NCI-H2029 (cell line): ENCODE measurements around the gene CEP131.

Experiments used
- DNase-seq: peaks from one replicate; lab custom pipeline; 2025; lab: John Stamatoyannopoulos, UW

The CEP131 gene

DNA sequence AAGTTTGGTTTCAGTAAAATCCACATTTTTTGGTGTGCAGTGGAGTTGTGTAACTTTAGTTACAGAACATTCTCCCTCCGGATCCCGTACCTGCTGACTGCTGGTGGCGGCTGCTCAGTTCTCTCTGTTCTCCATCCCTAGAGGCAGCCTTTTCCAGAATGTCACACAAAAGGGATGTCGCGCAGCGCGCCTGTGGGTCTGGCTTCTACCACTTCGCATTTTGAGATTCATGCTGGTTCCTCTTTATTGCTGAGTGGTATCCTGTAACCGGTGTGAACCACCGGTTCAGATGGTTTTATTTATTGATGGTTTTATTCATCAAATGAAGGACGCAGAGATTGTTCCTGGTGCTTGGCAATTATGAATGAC is 981 bp upstream of the CEP131 start:
- DNase-seq = no peak

DNA sequence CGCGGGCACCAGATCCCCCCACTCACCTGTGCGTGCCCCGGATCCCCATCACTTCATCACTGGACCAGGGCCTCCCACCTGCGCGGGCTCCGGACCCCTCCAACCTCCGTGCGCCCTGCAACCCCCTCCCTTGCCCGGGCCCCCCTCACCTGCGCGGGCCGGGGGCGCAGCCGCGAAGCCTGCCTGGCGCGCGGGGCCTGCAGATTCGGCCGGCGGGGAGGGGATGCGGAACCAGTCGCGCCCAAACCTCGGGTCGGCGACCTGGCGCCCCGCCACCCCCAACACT is 202 bp downstream of the CEP131 start:
- no peak for DNase-seq

DNA sequence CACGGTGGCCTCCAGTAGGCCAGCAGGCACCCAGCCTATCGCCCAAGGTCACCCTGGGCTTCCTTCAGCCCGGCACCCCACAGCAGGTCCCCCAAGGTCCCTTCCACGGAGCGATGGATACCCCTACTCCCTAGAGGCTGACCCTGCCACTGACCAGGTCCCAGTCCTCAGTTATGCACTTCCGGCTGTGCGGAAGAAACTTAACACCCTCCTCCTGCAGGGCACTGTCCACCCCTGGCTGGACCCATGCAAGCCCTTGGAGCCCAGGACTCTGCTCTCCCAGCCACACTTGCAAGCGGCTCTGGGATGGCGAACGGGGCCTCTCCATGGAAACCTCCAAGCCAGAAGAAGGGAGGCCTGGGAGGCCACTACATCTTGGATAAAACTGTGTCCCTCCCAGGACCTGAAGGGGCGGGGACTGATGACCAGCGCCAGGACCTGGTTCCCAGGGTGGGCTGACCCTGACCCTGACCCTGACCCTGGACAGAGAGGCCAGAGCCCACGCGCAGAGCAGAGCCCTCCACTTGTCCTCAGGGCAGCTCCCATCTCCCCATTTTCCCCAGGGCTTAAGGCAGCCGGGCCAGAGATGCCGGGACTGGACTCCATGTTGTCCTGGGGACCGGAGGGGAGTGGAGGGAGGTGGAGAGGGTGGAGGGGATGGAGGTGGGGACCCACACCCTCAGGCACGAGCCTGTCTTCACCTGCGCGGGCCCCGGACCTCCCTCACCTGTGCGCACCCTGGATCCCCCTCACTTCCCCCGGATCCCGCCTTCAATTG is 734 bp downstream of the CEP131 start:
- DNase-seq = no peak

DNA sequence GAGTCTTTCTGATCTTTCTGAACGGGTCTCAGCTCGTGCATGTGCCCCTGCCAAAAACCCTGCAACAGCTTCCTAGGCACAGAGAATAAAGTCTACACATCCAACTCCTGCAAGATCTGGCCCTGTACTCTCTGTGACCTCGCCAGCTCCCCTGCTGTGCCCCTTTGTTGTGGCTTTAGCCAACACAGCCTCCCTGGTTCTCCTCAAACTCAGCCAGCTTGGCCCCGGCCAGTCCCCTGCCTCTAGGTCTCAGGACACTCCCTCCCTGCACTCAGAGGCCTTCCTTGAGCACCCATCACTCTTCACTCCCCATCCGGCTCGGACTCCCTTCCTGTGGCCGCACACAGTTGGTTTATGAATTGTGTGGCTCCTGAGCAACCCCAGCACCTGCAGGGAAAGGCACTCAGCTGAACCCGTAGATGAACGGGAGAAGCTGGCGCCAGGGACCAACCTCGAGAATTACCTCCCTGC is 1.4 kb downstream of the CEP131 start:
- no peak for DNase-seq

DNA sequence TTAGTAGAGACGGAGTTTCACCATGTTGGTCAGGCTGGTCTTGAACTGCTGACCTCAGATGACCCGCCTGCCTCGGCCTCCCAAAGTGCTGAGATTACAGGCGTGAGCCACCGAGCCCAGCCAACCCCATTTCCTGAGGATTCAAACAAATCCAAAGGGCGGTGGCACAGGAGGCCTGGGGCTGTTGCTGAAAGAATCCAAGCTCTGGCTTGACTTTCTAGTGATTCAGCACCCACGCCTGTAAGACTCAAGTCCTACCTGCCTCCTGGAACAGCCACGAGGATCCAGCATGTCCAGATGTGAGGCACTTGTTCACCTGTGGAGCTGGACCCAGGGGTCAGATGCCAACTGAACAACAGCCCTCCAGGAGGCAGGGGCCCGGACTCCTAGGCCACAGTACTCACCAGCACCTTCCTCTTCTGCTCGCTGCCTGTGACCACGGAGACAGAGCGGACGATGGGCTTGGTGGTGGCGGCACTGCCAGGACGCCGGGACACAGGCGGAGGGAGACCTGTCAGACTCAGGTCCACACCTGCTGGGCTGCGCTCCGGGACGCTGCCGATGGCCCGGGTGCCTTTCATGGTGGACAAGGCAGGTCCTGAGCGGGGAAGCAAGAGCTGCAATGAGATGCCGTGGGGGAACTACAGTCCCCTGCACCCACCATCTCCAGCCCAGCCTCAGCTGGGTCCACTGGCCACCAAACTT is 3.1 kb downstream of the CEP131 start:
- DNase-seq = no peak

DNA sequence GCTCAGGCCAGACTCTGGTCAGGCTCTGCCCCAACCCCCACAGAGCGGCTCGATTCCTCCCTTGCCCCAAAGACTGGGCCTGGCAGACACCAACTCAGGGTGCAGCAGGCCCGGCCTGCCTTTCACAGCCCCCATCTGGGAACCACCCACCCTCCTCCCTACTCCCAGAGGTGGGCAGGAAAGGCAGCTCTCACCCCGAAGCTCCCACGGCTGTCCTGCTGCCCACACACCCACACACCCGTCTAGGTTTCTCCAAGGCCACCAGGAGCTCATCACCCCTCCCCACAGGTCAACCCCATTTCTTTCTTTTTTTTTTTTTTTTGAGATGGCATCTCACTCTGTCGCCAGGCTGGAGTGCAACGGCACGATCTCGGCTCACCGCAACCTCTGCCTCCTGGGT is 3.8 kb downstream of the CEP131 start:
- no peak for DNase-seq

DNA sequence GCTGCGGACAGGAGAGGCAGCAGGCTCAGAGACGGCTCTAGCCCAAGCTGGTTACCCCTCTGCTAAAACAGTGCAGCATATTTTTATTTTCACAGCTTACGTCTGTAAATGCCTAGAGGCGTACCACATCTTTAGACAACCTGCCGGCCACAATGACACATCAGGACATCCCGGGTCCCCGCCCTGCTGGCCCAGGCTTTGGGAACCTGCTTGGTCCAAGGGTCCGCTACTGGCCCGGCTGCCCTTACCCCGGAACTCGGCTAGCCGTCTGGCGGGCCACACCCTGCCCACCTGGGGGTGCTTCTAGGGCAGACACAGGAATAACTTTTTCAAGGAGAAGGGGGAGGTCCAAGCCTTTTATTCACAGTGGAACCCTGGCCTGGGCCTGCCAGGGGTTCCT is 4.3 kb downstream of the CEP131 start:
- DNase-seq = no peak

DNA sequence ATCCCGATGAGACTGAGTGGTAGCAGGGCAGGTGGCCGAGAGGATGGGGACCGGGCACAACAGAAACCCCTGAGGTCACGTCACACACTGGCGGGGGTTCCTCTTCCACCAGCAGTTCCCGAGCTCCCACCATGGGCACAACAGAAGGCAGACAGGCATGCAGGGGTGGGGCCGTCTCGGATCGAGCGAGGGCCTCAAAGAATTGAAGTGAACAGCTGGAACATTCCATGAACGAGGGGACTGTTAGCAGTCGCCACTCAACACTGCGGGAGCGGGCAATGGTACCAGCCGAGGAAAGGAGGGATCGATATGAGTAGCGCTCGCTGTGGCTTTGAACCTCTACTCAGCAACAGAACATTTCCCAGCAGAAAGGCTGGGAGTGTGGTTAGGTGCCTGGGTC is 5.3 kb downstream of the CEP131 start:
- DNase-seq = no peak

DNA sequence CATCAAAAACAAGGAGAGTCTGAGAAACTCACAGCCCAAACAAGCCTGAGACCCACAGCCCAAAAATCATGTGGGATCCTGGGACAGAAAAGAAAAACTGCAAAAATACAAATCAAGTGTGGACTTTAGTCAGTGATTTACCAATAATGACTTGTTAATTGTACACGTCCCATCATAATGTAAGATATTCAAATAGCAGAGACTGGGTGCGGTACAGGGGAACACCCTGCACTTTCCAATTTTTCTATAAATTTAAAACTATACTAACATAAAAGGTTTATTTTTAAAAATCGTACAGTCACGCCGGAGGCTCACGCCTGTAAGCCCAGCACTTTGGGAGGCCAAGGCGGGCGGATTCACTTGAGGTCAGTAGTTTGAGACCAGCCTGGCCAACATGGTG is 8.8 kb downstream of the CEP131 start:
- no peak for DNase-seq

DNA sequence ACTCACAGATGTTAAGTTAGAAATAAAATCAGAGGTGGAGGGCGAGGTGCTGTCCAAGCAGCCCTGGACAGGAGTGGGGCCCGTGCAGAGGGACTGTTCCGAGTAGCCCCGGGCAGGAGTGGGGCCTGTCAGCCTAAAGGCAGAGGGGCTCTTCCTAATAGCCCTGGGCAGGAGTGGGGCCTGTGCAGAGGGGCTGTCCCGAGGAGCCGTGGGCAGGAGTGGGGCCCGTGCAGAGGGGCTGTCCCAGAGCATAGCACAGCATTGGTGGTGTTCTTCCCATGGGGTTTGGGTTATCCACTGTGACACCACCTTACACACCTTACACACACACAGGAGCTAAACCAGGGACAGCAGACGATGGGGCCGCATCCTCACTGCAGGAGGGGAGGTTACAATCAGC is 10.4 kb downstream of the CEP131 start:
- no peak for DNase-seq

DNA sequence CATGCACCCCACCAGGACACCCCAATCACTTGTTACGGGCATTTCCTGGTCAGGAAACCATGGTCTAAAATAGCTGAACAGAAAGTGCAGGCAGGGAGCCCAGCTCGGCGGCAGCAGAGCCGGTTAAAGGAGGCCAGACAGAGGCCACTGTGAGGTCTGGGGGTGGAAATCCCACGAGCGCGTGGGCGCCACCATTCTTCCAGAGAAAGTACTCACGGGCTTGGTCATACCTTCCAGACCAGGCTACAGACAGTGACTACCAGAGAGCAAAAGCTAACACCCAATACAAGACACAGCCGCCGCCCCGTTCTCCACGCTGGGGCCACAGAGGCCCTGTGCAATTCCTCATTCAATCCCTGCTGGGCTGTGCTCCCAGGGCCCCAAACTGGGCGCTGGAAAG is 11.9 kb downstream of the CEP131 start:
- no peak for DNase-seq

DNA sequence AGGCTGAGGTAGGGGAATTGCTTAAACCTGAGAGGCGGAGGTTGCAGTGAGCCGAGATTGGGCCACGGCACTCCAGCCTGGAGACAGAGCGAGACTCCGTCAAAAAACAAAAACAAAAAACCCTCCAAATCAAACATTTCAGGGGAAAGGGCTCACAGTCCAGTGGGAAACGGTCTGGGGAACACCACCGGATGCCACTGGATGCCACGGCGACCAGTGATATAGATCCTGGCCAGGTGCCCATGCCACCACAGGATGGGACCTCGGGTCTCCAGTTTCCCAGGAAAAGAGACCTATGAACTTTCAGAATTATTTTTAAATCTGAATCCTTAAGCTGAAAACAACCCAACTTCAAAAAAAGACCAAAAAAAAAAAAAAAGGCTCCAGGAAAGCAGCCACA is 12.3 kb downstream of the CEP131 start:
- no peak for DNase-seq

DNA sequence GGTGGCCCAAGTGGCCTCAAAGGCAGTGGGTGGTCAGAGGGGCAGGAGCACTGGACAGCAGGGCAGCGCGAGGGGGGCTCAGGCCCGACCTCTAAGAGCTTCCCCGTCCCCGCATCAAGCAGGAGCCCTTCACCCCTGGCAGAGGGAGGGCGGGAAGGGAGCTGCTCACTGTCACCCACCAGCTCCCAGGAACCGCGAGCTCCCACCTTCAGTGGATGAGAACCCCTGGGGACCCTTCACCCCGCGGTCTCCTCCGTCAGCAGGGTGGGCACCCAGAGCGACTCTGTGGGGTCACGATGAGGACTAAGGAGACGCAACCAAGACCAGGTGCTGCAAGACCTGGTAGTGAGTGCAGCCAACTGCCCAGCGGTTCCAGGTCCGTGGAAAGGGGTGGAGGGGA is 13.6 kb downstream of the CEP131 start:
- DNase-seq = no peak

DNA sequence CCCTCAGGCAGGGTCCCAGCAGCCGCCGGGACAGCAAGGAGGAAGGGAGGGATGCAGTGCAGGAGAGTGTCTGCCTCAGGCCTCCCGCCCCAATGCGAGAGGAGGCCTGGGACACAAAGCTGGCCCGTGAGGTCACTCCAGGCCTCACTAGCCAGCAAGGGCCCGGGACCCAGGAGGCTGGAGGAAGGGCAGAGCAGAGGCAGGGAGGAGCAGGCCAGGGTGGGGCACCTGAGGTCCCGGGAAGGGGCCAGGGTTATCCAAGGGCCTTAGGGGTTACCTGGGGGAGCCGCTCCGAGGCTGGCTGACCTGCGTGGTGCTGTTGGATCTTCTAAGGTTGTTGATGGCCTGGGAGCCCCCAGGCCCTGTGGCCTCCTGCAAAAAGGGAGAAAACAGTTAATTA is 14.1 kb downstream of the CEP131 start:
- no peak for DNase-seq

DNA sequence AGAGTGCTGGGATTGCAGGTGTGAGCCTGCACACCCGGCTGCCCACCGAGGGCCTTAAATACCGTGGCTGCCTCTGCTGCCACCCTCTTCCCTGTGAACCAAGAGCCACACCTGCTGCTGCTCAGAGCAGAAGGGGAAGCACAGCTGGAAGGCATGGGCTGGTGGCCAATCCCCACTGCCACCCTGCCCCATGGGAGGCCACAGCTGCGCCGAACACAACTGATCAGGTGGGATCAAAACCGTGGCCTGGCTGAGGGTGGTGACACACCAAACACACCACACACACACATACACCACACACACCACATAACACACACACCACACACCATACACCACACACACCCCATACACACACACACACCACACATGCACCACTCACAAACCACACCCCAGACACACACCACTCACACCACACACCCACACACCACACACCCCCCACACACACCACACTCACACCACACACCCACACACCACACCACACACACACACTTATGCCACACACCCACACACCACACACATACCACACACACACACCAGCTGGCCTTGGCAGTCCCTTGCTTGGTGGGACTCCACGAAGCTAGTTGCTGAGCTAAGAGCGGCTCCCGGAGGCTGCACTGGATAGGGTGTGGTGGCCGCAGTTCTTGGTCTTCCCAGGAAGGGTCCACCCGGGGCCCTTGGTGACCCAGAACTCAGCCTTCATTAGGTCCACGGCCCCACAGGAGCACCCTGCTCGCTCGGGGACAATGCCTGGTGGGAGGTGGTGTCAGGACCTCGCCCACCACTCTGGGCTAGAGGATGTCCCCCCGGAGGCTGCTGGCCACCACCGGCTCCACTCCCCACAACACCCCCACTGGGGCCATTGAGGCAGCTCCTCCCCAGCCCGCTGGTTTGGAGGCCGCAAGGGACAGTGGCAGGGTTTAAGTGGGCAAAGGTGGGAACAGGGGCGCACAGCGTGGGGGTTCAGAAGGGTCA is 14.9 kb downstream of the CEP131 start:
- DNase-seq = no peak

DNA sequence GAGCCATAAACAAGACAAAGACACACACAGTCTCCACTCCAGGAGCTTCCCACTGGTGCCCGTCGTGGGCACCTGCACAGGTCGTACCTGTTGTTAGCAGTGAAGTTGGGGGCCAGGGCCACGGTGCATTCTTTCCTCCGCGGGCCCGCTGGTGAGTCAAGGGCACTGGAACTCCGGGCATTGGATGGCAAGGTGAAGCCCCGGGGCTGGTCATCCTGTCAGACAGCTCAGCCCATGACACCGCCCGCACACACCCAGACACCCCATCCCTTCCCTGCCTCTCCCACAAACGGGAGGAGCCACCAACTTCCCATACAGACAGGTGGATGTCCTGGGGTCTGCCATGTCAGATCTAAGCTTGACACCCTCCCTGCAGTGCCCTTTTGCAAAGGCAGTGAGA is 16.1 kb downstream of the CEP131 start:
- no peak for DNase-seq

DNA sequence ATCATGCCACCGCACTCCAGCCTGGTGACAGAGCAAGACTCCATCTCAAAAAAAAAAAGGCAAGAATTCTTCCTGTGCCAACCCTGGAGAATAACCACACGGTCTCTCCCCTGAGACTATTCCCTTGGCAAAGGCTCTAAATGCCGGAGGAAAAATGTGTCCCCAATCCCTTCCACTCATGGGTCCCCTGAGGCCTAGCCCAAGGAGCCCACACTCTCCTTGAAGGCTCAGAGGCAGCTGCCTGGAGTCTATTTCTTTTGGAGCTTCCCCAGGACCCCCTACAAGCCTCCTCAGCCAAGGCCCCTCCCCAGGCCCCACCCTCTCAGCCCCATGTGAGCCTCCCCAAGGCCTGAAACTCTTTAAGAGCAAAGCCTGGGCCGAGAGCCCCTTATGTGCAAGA is 16.6 kb downstream of the CEP131 start:
- DNase-seq = no peak

DNA sequence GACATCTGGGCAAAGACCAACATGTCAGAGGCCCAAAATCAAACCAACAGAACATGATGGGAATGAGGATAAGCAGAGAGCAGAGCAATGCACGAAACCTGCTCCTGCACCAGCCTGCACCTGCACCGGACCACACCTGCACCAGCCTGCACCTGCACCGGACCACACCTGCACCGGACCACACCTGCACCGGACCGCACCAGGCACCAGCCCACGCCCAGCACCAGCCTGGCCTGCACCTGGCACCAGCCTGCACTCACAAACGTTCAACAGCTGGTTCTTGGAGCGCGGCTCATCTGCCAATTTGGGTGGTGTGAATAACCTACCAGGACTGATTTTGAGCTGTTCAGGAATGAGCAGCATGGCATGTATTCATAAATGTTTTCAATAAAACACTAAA is 18.2 kb downstream of the CEP131 start:
- DNase-seq = no peak

DNA sequence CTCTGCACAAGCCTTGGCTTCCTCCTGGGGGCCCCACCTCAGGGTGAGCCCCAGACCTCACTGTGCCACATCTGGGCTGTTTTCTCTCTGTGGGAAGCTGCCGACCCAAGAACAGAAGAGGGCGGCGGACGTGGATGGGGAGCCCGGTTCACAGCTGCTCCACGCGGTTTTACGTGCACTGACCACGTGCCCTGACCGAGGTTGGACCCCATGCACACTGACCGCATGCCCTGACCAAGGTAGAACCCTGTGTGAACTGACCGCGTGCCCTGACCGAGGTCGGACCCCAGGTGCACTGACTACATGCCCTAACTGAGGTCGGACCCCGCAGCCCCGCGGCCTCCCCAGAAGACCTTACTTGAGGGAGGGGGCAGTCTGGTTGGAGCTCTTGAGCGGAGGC is 19.6 kb downstream of the CEP131 start:
- no peak for DNase-seq

DNA sequence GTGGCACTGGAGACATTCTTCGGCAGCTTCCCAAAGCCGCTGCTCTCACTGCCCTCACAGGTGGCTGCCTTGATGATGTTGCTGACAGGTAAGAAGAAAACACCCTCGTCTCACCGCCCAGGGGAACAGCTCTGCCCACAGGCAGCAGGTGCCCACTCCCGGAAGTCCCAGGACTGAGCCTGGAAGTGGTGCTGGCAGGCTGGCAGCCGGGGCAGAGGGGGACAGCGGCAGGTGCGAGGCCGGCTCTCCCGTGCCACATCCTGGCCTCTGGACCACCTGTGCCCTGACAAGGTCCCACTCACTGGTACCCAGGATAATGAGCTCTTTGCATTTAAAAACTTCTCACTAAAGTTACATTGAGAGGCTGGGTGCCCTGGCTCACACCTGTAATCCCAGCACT is 20.4 kb downstream of the CEP131 start:
- no peak for DNase-seq

DNA sequence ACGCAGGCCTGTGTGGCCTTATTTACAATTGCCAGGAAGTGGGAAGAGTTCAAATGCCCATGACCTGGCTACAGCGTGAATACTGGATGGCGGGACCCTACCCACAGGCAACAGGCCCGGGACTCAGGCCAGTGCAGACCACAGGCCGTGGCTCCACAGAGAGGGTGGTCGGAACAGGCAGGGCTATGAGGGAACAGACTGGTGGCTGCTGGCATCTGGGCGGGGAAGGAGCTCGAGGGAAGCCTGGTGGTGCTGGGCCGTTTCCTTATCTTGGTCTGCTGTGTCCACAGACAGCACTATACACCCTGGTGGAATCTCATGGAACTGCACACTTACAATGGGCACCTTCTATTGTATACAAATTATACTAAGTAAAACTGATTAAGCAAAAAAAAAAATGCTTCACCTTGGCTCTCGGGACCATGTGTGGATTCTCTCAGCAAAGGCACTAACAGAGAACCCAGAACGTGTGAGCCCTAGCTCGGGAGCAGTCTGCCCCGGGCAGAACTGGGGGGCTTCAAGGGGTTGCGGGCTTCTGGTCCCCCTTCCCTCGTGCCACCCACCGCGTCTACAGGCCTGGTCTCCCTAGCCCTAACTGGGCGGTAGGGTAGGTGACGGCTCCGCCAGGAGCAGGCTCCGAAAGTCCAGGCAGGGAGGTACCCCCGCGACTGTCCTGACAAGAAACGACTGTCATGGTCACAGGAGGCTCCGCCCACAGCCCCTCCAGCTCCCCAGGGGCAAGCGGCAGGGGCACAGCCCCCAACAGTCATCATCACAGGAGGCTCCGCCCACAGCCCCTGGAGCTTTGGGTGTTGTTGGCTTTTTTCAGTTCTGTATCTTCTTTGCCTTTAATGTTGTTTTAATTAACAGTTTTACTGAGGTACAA is 21.8 kb downstream of the CEP131 start:
- DNase-seq = no peak

DNA sequence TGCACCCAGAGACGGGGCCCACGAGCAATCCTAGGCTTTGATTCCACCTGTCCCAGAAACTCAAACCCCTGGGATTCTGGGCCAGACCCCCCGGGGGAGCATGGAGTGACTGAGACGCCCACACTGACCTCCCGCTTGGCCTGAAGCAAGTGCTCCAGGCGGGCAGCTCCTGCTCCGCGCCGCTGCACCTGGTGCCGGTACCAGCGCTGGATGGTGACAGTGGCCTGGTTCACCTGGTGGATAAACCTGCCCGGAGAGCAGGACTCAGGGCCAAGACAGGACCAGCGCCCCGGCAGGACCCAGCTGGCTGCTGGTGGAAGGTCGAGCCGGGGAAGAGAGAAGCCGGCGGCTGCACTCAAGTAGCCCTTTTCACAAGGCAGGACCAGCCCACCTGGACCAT is 22.6 kb downstream of the CEP131 start:
- DNase-seq = no peak
